GM23248 (cell line): ENCODE measurements around the gene USP19. TPM values are rescaled to one million over a fixed set of nuclear protein-coding genes. Genes with fewer than 3 reads are reported as not detected.

ENCODE experiments used
- DNase-seq: peaks from one replicate; pipeline ENCODE4 v3.0.0-alpha.2; 2015
- H2AFZ ChIP-seq: fragments of 200-600 bp; sonication (generic); 2 replicates; pipeline ENCODE4 v1.6.1; 2016; ENCODE audit warnings: antibody characterized with exemption
- H3F3A ChIP-seq: fragments of 200-600 bp; sonication (generic); 2 replicates; pipeline ENCODE4 v1.6.1; 2016; ENCODE audit warnings: mild to moderate bottlenecking, antibody characterized with exemption, mixed run types; ENCODE audit not compliant: insufficient read depth
- H3K27ac ChIP-seq: fragments of 200-600 bp; sonication (generic); 2 replicates; pipeline ENCODE4 v1.5.1; 2016; ENCODE audit warnings: mild to moderate bottlenecking
- H3K27me3 ChIP-seq: fragments of 200-600 bp; sonication (generic); replicated peaks from 2 replicates; pipeline ENCODE4 v1.6.1; 2016; ENCODE audit warnings: mild to moderate bottlenecking; ENCODE audit not compliant: insufficient read depth
- H3K36me3 ChIP-seq: fragments of 200-600 bp; sonication (generic); 2 replicates; pipeline ENCODE4 v1.6.1; 2016; ENCODE audit warnings: low read depth, mild to moderate bottlenecking
- H3K4me1 ChIP-seq: fragments of 200-600 bp; sonication (generic); 2 replicates; pipeline ENCODE4 v1.6.1; 2016; ENCODE audit warnings: mild to moderate bottlenecking; ENCODE audit not compliant: insufficient read depth
- H3K4me2 ChIP-seq: fragments of 200-600 bp; sonication (generic); one replicate; pipeline ENCODE4 v1.6.1; 2016; ENCODE audit warnings: mild to moderate bottlenecking; ENCODE audit not compliant: unreplicated experiment
- H3K4me3 ChIP-seq: fragments of 200-600 bp; sonication (generic); 2 replicates; pipeline ENCODE4 v1.5.1; 2016; ENCODE audit warnings: mild to moderate bottlenecking
- H3K79me2 ChIP-seq: fragments of 200-600 bp; sonication (generic); 2 replicates; pipeline ENCODE4 v1.6.1; 2016; ENCODE audit warnings: mild to moderate bottlenecking; ENCODE audit not compliant: insufficient read depth
- H3K9ac ChIP-seq: fragments of 200-600 bp; sonication (generic); 2 replicates; pipeline ENCODE4 v1.6.1; 2016; ENCODE audit warnings: mild to moderate bottlenecking
- H3K9me2 ChIP-seq: fragments of 200-600 bp; sonication (generic); 2 replicates; pipeline ENCODE4 v1.6.1; 2016; ENCODE audit warnings: mixed run types, mild to moderate bottlenecking, moderate library complexity; ENCODE audit not compliant: insufficient read depth
- H3K9me3 ChIP-seq: fragments of 200-600 bp; sonication (generic); one replicate; pipeline ENCODE4 v1.6.1; 2017; ENCODE audit warnings: low read depth
- H4K20me1 ChIP-seq: fragments of 200-600 bp; sonication (generic); 2 replicates; pipeline ENCODE4 v1.6.0; 2016; ENCODE audit not compliant: insufficient read depth
- EZH2 ChIP-seq: fragments of 200-600 bp; sonication (generic); IDR thresholded peaks from 2 replicates; pipeline ENCODE4 v1.6.1; 2018; ENCODE audit warnings: antibody characterized with exemption, mild to moderate bottlenecking; ENCODE audit not compliant: insufficient read depth, poor library complexity, severe bottlenecking
- EZH2phosphoT487 ChIP-seq: fragments of 200-600 bp; sonication (generic); IDR thresholded peaks from 2 replicates; pipeline ENCODE4 v1.6.1; 2018; ENCODE audit warnings: antibody characterized with exemption, moderate library complexity, mild to moderate bottlenecking, low read depth; ENCODE audit not compliant: insufficient read depth
- WGBS, 2 experiments: methylation state at CpG; one replicate each; pipeline ENCODE4 v1.1.6; 2015 to 2017; ENCODE audit warnings: low lambda C conversion rate in 2 of 2, low coverage in 1 of 2; ENCODE audit errors: missing lambda C conversion rate in 2 of 2; 5-methylcytosine and 5-hydroxymethylcytosine counted together
- in situ Hi-C: fragments of 300-500 bp; cut with MboI; formaldehyde crosslinking; loops from 2 replicates; pipeline ENCODE4 v1.15.0; 2020
- polyA plus RNA-seq: library from polyadenylated mRNA; unstranded; fragments of >200 nt; fragmentation: Nextera tagmentation; extraction: Ambion mirVana; gene quantifications from 2 replicates; pipeline ENCODE4 v1.2.1, GENCODE V29; 2016
- total RNA-seq: library from RNA; depleted of rRNA; stranded (reverse); fragments of >200 nt; shearing (Covaris generic); gene quantifications from 2 replicates; pipeline ENCODE4 v1.2.3, GENCODE V29; 2014

USP19 gene
- total and polyA plus RNA-seq, 2 experiments from 2014 or later = 17.0 to 31.6 TPM

GRCh38 chr3:49158103-49158709, 37.6 kb upstream of the USP19 start:
- Histone ChIP-seq H2AFZ (no peak overlapping the region), H3K9me2 (no peaks in the 10 kb centered on the region), H3K4me1 (no peaks in the 10 kb centered on the region), H3K36me3 (no peaks in the 10 kb centered on the region; the same call in 1 of the 2 replicates), H3K4me3 (no peak overlapping the region), H3K9ac (no peak overlapping the region), H3K4me2 (no peak overlapping the region), H3K79me2 (peaks cover 6% of the 10 kb centered on the region), H4K20me1 (no peaks in the 10 kb centered on the region), H3K27me3 (no peaks in the 10 kb centered on the region), H3K27ac (no peak overlapping the region), H3F3A (peaks cover 11% of the 10 kb centered on the region; the same call in 1 of the 2 replicates), H3K9me3 (no peaks in the 10 kb centered on the region)
- 33 to 42% methylated on average over 5 of the region's 5 CpGs for WGBS, 2 experiments
- TF ChIP-seq EZH2 = no peak
- TF ChIP-seq EZH2phosphoT487 = no peak
- DNase-seq = peak; percentile 25
- in situ Hi-C loops = loop anchor here (25.0 kb wide), 1 partner anchor 279 kb away; the partner anchor contains the start of gene NICN1

- H3K9ac ChIP-seq = no peak overlapping the region
- H3K36me3 ChIP-seq = no peaks in the 10 kb centered on the region
- no peaks in the 10 kb centered on the region for H3K4me1 ChIP-seq
- no peak for DNase-seq
- H3F3A ChIP-seq = peaks cover 11% of the 10 kb centered on the region; the same call in 1 of the 2 replicates
- no peak overlapping the region for H3K4me2 ChIP-seq
- no peaks in the 10 kb centered on the region for H3K79me2 ChIP-seq
- no peak overlapping the region for H2AFZ ChIP-seq
- no peaks in the 10 kb centered on the region for H3K27me3 ChIP-seq
- H3K27ac ChIP-seq = no peak overlapping the region
- H3K4me3 ChIP-seq = no peak overlapping the region
- H3K9me2 ChIP-seq = no peaks in the 10 kb centered on the region
- in situ Hi-C loops = loop anchor here (25.0 kb wide), 1 partner anchor 280 kb away; the partner anchor contains the start of gene NICN1
- no peaks in the 10 kb centered on the region for H4K20me1 ChIP-seq
- no peaks in the 10 kb centered on the region for H3K9me3 ChIP-seq
- 68 to 76% methylated on average over 1 of the region's 1 CpG for WGBS, 2 experiments
- TF ChIP-seq EZH2phosphoT487 = no peak
- no peak for TF ChIP-seq EZH2
Observed at GRCh38 chr3:49157289-49157688, 36.7 kb upstream of the USP19 start.

- no peak overlapping the region for H3K9ac ChIP-seq
- H2AFZ ChIP-seq = no peak overlapping the region
- no peaks in the 10 kb centered on the region for H3K27me3 ChIP-seq
- no peaks in the 10 kb centered on the region for H3K79me2 ChIP-seq
- no peak overlapping the region for H3K4me3 ChIP-seq
- H3F3A ChIP-seq = peaks cover 11% of the 10 kb centered on the region; the same call in 1 of the 2 replicates
- in situ Hi-C loops = loop anchor here (25.0 kb wide), 1 partner anchor 284 kb away; the partner anchor contains the start of gene NICN1
- H3K9me3 ChIP-seq = no peaks in the 10 kb centered on the region
- H4K20me1 ChIP-seq = no peaks in the 10 kb centered on the region
- H3K36me3 ChIP-seq = no peaks in the 10 kb centered on the region
- no peak for TF ChIP-seq EZH2phosphoT487
- no peaks in the 10 kb centered on the region for H3K4me1 ChIP-seq
- no peak overlapping the region for H3K4me2 ChIP-seq
- WGBS, 2 experiments = 57% methylated on average over 2 to 3 of the region's 3 CpGs
- DNase-seq = no peak
- no peaks in the 10 kb centered on the region for H3K9me2 ChIP-seq
- no peak overlapping the region for H3K27ac ChIP-seq
Observed at GRCh38 chr3:49153349-49153912, 32.8 kb upstream of the USP19 start.

- no peak overlapping the region for H3K4me2 ChIP-seq
- H3F3A ChIP-seq = no peaks in the 10 kb centered on the region
- H3K9me2 ChIP-seq = no peaks in the 10 kb centered on the region
- H4K20me1 ChIP-seq = no peaks in the 10 kb centered on the region
- DNase-seq = no peak
- no peaks in the 10 kb centered on the region for H3K27me3 ChIP-seq
- no peak overlapping the region for H3K9ac ChIP-seq
- no peaks in the 10 kb centered on the region for H3K36me3 ChIP-seq
- H2AFZ ChIP-seq = no peak overlapping the region
- no peak for TF ChIP-seq EZH2
- TF ChIP-seq EZH2phosphoT487 = no peak
- H3K4me3 ChIP-seq = no peak overlapping the region
- H3K27ac ChIP-seq = no peak overlapping the region
- 68 to 70% methylated on average over 2 of the region's 2 CpGs for WGBS, 2 experiments
- H3K79me2 ChIP-seq = no peaks in the 10 kb centered on the region
- H3K4me1 ChIP-seq = no peaks in the 10 kb centered on the region
- in situ Hi-C loops = loop anchor here (25.0 kb wide), 1 partner anchor 286 kb away; the partner anchor contains the start of gene NICN1
- H3K9me3 ChIP-seq = no peaks in the 10 kb centered on the region
Observed at GRCh38 chr3:49151610-49152009, 31.0 kb upstream of the USP19 start.

- WGBS, 2 experiments = 9 to 49% methylated on average over 2 to 5 of the region's 5 CpGs
- no peak overlapping the region for H3K9ac ChIP-seq
- no peaks in the 10 kb centered on the region for H4K20me1 ChIP-seq
- TF ChIP-seq EZH2phosphoT487 (no peak), EZH2 (no peak)
- no peaks in the 10 kb centered on the region for H3K9me3 ChIP-seq
- no peaks in the 10 kb centered on the region for H3K79me2 ChIP-seq
- H3F3A ChIP-seq = no peaks in the 10 kb centered on the region
- in situ Hi-C loops = no loop called here
- DNase-seq = no peak
- H3K27ac ChIP-seq = no peak overlapping the region
- H3K9me2 ChIP-seq = no peaks in the 10 kb centered on the region
- no peak overlapping the region for H2AFZ ChIP-seq
- no peaks in the 10 kb centered on the region for H3K36me3 ChIP-seq
- no peak overlapping the region for H3K4me2 ChIP-seq
- no peaks in the 10 kb centered on the region for H3K27me3 ChIP-seq
- H3K4me1 ChIP-seq = no peaks in the 10 kb centered on the region
- no peak overlapping the region for H3K4me3 ChIP-seq
Observed at GRCh38 chr3:49148159-49148558, 27.5 kb upstream of the USP19 start.
